GM18507 (cell line): Measurements from ENCODE around the gene LMTK3.

ENCODE experiments used
- DNase-seq: peaks from one replicate; pipeline ENCODE4 v3.0.0; 2011; ENCODE audit warnings: low read depth; ENCODE audit not compliant: insufficient read length; ENCODE audit errors: extremely low spot score
- FAIRE-seq: peaks from 2 replicates; lab custom pipeline; 2011; peaks lifted over from hg19 to GRCh38; lab: Jason Lieb, UNC

The LMTK3 gene

DNA sequence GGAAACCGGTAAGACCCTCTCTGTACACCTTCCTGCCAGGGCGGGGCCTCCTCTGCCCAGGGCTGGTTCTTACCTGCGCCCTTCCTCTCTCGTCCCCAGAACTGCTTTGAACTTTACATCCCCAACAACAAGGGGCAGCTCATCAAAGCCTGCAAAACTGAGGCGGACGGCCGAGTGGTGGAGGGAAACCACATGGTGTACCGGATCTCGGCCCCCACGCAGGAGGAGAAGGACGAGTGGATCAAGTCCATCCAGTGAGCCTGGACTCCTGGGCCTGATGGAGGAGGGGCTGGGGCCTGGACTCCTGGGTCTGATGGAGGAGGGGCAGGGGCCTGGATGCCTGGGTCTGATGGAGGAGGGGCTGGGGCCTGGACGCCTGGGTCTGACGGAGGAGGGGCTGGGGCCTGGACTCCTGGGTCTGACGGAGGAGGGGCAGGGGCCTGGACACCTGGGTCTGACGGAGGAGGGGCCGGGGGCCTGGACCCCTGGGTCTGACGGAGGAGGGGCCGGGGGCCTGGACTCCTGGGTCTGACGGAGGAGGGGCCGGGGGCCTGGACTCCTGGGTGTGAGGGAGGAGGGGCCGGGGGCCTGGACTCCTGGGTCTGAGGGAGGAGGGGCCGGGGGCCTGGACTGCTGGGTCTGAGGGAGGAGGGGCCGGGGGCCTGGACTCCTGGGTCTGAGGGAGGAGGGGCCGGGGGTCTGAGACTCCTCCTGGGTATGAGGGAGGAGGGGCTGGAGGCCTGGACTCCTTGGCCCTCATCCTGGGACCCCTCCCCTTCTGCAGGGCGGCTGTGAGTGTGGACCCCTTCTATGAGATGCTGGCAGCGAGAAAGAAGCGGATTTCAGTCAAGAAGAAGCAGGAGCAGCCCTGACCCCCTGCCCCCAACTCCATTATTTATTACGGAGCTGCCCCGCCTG is 33.0 kb downstream of the LMTK3 start:
- FAIRE-seq (no peak), DNase-seq (no peak)

GRCh38 chr19:48477698-48478338 is 33.8 kb downstream of the LMTK3 start:
- FAIRE-seq (no peak), DNase-seq (no peak)

DNA sequence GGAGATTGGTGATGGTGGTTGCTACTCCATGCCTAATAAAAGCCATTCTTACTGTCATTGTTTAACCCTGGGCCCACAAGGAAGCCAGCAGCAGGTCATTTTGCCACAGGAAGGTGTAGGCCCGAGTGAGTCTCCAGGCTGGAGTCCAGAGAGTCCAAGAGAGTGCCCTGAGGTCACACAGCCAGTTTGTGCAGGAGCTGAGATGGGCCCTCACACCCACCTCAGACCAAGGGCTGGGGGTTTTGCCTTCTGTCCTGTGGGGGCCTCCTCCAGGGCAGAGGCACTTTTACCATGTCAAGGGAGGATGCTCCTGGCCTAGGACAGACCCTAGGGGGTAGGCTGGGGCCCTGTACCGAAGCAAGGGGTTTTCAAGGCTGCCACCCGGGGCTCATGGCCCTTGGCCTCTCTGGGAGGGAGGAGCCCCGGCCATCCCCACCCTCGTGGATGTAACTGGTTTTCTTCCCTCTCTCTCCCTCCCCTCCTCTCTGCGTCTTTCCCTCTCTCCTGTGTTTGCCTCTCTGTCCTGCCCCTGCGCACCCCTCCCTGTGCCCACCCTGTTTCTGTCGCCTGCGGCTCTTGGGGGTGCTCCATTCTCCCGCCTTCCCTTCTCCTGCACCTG is 34.5 kb downstream of the LMTK3 start:
- no peak for FAIRE-seq
- no peak for DNase-seq

DNA sequence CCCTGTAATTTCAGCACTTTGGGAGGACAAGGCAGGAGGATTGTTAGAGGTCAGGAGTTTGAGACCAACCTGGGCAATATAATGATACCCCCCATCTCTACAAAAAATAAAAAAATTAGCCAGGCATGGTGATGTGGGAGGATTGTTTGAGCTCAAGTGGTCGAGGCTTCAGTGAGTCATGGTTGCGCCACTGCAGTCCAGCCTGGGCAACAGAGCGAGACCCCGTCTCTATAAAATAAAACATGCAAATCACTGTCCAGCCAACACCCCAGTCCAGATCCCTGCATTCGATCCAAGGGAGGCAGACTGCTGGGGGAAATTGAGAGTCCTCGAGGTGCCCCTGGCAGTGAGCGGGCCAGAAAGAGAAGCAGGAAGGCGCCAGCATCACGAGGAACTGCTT is 35.5 kb downstream of the LMTK3 start:
- FAIRE-seq (no peak), DNase-seq (no peak)

DNA sequence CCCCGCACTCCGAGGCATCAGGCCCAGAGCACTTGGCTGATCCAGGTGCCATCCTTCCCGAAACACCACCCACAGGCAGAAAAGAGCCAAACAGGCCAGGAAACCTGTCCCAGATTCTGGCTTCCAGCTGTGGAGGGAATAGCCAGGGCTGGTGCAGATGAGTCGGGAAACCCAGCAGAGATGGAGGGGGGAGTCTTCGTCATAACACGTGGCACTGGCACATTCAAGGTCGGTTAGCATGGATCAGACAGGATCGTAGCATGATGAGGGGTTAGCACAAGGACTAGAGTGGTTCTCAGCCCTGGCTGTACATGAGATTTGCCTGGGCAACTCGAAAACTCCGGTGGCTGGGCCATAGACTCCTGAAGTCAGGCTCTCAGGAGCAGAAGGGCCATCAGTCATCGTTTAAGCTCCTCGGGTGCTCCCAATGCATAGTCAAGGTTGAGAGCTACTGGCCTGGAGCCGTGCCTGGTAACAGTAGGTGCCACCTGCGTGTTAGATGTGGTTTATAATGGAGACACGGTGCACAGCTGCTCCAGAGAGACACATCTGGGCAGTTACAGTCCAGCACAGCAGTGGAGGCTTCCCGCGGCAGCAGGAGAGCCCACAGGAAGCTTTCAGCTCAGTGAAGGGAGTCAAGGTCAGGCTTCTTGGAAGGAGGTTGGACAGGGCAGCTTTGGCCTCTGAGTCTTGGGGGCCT is 36.1 kb downstream of the LMTK3 start:
- no peak for DNase-seq
- FAIRE-seq = no peak

DNA sequence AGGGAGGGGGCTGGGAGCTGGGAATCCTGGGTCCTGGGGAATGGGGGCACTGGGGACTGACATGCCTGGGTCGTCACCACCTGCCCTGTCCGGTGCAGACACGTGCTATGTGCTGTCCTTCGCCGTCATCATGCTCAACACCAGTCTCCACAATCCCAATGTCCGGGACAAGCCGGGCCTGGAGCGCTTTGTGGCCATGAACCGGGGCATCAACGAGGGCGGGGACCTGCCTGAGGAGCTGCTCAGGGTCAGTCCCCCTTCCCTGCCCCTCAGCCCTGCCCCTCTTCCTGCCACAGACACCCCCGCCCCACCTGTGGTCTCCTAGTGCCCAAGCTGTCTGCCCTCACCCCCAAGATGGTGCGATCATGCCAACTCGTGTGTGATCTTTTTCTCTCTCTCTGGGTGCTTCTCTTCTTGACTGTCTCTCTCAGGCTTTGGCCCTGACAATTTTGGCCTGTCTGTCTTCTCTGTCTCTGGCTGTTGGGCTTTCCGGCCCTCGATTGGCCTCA is 37.5 kb downstream of the LMTK3 start:
- DNase-seq (no peak), FAIRE-seq (no peak)

GRCh38 chr19:48473161-48473966 is 38.3 kb downstream of the LMTK3 start:
- no peak for DNase-seq
- FAIRE-seq = no peak

GRCh38 chr19:48471836-48472235 is 39.8 kb downstream of the LMTK3 start:
- no peak for FAIRE-seq
- DNase-seq = no peak

DNA sequence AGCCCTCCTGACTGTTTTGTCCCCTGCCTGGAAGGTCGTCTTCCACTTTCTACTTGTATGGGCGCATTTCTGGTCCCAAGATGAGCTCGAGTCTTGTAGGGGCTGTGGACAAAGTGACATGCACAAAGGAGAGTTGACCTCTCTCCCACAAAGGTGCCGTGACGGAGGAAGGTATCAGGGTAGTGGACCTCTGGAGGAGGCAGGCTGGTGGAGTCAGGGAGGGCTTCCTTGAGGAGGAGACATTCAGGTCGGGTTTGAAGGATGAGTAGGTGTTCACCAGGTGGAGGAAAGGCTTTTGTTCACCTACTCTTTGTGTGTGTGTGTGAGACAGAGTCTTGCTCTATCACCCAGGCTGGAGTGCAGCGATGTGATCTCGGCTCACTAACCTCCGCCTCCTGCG is 40.8 kb downstream of the LMTK3 start:
- DNase-seq = no peak
- FAIRE-seq = no peak

GRCh38 chr19:48469934-48470680 is 41.5 kb downstream of the LMTK3 start:
- no peak for FAIRE-seq

GRCh38 chr19:48469289-48469881 is 42.2 kb downstream of the LMTK3 start, which contains the start of gene CYTH2:
Gene CYTH2, plus strand, starts transcription at chr19:48469369. Its CDS starts 139 bp downstream, at chr19:48469508.
- DNase-seq = no peak
- FAIRE-seq = no peak

More at GRCh38 chr19:48469934-48470680, 41.5 kb downstream of the LMTK3 start:
- DNase-seq = no peak

DNA sequence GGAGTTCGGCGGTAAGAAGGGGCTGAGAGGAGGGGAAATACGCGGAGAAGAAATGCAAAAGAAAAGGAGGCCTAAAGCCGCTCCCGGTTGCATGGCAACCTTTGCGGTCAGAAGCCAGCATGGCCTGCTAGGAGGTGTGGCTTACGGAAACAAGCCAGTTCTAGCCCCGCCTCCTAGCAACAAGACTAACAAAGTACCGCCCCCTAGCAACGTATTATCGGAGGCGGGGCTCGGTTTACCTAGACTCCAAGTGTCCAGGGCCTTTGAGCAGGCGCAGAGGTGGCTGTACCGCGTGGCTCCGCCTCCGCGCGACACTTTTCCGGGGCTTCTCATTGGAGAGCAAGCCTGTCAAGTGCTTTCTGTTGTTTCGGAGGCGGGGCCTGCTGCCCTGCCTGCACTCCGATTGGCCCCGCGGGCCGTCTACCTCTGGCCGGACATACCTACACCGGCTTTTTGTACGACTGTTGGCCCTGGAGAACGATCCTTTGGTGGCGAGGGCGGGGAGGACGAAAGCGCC is 42.8 kb downstream of the LMTK3 start:
- DNase-seq (peak; percentile 92), FAIRE-seq (peak; percentile 100)

DNA sequence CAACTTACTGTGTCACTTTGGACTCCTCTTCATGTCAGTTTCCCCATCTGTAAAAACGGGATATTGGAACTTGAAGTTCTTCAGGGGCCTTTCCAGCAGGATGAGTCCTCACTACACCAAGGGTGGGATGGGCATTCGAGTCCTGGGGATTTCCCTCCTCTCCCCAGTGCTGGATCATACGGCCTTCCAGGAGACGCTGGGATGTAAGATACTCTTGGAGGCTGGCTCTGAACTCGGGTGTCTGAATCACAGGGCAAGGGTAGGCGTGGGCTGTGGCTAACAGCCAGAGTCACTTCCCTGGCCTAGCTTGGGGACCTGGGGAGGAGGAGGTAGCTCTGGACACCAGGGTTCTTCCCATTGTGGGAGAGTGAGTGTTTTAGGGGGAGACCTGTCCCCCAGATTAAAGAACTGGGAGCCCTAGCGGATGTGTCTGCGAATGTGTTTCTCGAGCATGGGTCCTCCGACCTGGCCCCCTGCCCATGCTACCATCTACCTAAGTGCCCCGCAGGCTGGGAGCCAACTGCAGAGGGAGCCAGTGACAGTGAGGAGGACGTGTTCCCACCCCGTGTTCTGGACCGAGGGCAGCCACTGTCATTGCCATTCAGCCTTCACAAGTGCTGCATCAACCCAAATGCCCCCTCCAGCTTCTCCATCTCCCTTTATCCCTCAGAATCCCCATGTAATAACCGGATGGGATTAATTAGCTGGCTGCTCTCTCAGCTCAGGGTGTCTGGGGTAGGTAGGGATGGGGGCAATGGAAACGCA is 44.9 kb downstream of the LMTK3 start:
- no peak for FAIRE-seq
- no peak for DNase-seq

- FAIRE-seq (no peak), DNase-seq (no peak)
Measured at GRCh38 chr19:48465215-48465614, 46.4 kb downstream of the LMTK3 start.

- DNase-seq (no peak), FAIRE-seq (no peak)
Measured at GRCh38 chr19:48461982-48462655, 49.5 kb downstream of the LMTK3 start.

GRCh38 chr19:48461651-48461981 is 50.0 kb downstream of the LMTK3 start:
- FAIRE-seq = no peak
- no peak for DNase-seq
